Neural progenitor cell (in vitro differentiated cells): Measurements from ENCODE around the gene STK32B.

ENCODE experiments used
- EZH2 ChIP-seq: fragments of 200-600 bp; sonication (generic); IDR thresholded peaks from 2 replicates; pipeline ENCODE4 v1.6.1; 2017; ENCODE audit warnings: antibody characterized with exemption, mild to moderate bottlenecking, moderate library complexity
- TF ChIP-seq, protein P1 (sequence below): fragments of 200-600 bp; sonication (generic); IDR thresholded peaks from 2 replicates; pipeline ENCODE4 v1.5.1; 2017; ENCODE audit warnings: antibody characterized with exemption, mild to moderate bottlenecking

DNA sequence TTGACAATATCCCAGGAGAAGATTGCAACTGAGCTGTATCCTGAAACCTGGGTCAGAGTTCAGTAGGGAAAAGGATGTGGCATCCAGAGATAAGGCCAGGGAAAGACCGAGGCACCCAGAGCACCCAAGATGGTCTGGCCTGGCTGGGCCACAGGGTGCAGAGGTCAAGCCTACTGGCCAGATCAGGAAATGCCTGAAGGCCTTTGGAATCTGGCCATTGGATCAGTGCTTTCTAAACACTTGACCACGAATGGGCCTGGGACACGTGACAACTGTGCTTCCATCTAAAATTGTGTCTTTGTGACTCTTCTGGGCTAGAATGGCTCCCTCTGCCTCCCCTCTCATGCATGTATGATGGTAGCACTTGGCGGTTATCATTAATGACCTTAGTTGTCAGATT lies 340.2 kb downstream of the STK32B start:
- TF ChIP-seq, protein P1, sequence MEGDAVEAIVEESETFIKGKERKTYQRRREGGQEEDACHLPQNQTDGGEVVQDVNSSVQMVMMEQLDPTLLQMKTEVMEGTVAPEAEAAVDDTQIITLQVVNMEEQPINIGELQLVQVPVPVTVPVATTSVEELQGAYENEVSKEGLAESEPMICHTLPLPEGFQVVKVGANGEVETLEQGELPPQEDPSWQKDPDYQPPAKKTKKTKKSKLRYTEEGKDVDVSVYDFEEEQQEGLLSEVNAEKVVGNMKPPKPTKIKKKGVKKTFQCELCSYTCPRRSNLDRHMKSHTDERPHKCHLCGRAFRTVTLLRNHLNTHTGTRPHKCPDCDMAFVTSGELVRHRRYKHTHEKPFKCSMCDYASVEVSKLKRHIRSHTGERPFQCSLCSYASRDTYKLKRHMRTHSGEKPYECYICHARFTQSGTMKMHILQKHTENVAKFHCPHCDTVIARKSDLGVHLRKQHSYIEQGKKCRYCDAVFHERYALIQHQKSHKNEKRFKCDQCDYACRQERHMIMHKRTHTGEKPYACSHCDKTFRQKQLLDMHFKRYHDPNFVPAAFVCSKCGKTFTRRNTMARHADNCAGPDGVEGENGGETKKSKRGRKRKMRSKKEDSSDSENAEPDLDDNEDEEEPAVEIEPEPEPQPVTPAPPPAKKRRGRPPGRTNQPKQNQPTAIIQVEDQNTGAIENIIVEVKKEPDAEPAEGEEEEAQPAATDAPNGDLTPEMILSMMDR: no peak
- TF ChIP-seq EZH2: no peak
